Fibroblast of skin of abdomen (primary cell): ENCODE data around the gene DCTD.
"Not testable (repeated sequence)": the region's sequence is repeated elsewhere in the genome, so short reads cannot be mapped to it uniquely, and the experiment has no call there.

ENCODE experiments used
- DNase-seq: peaks from one replicate; pipeline ENCODE4 v3.0.0-alpha.2; 2013

DCTD gene

DNA sequence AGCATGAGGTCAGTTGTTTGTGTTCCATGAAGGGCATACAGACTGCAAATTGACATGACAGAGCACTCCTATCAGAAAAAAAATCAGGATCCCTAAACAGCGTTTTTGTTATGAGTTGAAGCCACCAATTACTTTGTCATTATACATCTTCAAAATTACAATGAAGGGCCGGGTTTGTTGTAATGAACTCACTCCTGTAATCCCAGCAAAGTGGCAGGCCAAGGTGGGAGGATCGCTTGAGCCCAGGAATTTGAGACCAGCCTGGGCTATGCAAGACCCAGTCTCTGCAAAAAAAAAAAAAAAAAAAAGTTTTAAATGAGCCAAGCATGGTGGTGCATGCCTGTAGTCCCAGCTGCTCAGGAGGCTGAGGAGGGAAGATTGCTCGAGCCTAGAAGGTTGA lies 3.5 kb upstream of the DCTD start:
- no peak for DNase-seq

DNA sequence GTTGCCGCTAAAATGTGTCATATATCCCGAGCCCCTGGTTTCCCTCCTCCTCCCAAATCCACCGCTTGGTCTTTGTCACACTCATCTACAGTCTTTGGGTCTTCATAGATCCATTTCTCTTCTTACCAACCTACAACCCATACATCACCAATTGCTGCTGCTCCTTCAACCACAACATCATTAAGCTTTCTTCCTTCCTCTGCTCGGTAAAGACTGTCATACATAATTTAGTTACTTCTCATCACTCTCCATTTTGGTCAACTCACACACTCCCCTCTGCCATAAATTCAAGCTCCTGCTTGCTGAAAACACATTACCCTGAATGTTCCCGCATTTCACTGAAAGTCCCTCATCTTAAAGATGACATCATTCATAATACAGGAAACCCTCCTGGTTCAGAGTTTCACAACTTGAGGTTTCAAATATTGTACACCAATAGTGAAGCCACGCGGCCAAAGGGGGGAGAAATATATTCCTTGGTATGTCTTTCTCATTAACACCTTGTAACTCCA lies 1.7 kb upstream of the DCTD start:
- no peak for DNase-seq

DNA sequence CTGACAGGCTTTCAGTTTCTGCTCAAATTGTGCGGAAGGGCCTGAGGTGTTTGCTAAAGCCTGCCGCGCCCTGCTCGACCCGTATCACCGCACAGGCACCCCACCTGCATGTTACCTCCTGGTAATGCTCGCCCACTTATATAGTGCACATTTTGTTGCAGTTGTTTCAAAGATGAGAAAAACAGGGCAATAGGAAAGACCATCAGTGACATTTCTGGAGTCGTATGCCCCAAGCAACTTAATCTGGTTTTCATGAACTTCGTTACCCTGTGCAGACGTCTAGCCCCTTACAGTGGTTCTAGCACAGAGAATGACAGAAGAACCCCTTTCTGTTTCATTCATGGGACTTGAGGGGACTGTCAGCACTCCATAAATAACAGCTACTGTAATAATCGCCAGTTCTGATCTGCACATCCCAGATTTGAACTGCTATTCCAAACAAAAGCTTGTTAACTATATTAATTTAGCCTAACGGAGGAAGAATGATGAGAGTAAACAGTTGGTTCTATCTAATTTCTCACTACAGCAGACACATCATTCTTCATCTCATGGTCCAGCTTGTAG lies 940 bp upstream of the DCTD start:
- DNase-seq = no peak

- DNase-seq = peak; percentile 74
Measured at GRCh38 chr4:182916483-182917181, 554 bp downstream of the DCTD start.

DNA sequence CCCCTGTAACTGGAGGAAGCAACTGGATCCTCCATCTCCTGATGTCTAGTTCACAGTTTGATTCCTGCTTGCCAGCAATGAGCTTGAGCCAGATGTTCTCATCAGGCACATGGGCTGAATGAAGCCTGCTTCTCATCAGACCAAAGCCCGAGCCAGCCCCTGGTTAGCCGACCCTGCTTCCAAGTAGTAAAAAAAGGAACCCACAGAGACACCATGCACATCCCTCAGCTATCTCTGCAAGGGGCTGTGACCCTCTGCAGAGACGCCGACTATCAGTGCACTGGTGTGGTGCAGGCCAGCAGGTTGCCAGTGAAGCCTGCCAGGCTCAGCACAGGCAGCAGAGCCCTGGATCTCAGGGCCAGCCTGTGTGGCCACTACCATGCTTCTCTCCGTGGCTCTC lies 2.8 kb downstream of the DCTD start:
- no peak for DNase-seq

DNA sequence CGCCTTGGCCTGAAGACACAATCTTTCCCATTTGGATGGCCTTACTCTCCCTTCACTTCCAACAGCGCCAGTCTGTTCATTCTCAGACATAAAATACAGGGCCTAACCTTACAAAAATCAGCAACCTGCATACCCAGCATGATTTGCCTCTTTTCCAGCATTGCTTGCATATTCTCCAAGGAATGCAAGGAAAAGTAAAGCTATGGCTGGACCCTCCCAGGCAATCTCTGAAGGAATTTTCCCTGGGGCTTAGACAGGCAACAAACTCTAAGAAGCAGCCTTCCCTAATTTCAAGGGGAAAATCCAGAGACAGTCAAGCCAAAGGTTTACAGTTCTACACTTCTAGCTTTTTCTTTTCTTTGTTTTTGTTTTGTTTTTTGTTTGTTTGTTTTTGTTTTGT lies 3.6 kb downstream of the DCTD start:
- no peak for DNase-seq

- no peak for DNase-seq
Measured at GRCh38 chr4:182913036-182913435, 4.2 kb downstream of the DCTD start.

DNA sequence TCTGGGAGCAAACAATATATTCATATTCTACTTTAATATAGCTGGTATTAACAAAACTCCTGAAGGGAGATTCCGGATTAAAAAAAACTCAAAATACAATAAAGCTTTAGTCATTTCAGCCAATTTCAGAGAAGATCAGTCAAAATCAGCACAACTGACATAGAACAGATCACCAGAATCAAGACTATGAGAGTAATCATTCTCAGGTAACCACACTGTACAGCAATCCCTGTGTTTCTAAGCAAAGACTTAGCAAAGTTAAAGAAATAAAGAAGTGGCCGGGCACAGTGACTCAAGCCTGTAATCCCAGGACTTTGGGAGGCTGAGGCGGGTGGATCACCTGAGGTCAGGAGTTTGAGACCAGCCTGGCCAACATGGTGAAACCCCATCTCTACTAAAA lies 9.1 kb downstream of the DCTD start:
- DNase-seq = no peak

DNA sequence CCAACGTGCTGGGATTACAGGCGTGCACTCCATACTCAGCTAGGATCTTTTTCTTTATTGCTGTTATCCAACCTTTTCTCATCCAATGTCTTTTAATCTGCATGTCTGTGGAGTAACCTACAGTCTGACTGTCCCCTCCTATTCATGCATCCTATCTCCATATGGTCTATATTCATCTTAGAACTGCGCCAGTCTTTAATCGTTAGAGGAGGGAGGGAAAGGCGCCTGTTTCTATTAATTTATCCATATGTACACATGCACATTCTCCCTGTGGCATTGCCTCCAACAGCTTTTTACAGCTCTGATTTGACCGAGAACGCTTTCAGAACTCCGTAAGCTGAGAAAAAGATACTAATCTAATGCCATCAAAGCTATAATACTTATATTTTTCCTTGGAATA lies 9.8 kb downstream of the DCTD start:
- DNase-seq = no peak

DNA sequence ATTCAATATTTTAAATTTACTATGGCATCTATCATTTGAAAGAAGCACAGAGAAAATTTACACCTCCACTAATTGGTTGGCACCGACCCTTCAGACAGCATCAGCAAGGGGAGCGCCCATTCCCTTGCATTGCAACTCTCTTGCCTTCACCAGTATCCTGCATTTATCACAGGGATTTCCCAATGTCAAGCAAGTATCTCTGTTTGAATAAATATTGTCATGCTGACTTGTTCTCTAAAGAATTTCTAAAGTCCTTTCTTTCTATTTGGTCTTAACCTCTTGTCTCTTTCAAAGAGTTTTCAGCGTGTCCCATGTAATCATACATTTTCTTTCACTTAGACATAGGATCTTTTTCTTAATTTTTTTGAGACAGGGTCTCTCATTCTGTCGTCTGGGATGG lies 10.4 kb downstream of the DCTD start:
- DNase-seq = no peak

DNA sequence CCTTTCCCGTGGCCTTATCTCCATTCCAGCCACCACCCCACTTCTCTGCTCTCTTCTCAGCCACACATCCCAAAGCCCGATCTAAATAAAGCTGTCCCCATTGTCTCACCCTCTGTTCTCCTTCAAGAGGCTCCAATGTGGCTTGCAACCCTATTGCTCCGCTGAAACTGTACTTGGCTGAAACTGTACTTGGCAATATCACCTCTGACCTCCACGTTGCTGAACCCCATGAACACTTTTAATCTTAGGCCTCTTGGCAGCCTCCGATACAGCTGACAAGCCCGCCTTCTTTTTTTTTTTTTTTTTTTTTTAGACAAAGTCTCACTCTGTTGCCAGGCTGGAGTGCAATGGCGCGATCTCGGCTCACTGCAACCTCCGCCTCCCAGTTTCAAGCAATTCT lies 12.1 kb downstream of the DCTD start:
- no peak for DNase-seq

GRCh38 chr4:182904211-182904761 lies 12.9 kb downstream of the DCTD start:
- no peak for DNase-seq

DNA sequence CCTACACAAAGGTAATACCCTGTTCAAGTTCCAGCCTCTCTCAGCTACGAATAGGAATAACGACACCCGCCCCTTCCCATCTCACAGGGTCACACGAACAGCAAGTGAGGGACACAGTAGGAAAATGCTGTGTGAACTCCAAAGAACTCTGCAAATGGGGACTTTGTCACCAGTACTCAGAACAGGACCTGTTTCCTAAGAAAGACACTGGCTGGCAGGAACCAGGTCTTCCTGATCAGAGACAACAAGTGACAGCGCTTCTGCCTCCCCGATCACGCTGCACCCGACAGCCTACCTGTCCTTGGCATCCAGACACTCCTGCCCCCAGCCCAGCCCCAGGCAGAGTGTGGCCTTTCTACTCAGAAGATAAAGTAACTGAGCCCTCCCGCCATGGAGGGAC lies 14.2 kb downstream of the DCTD start:
- DNase-seq = no peak

GRCh38 chr4:182901337-182901736 lies 15.8 kb downstream of the DCTD start:
- no peak for DNase-seq

- not testable (repeated sequence) for DNase-seq
Measured at GRCh38 chr4:182900021-182900420, 17.2 kb downstream of the DCTD start.

GRCh38 chr4:182898479-182898799 lies 18.7 kb downstream of the DCTD start:
- no peak for DNase-seq

GRCh38 chr4:182897601-182898478 lies 19.3 kb downstream of the DCTD start:
- DNase-seq = no peak

- no peak for DNase-seq
Measured at GRCh38 chr4:182896421-182896820, 20.8 kb downstream of the DCTD start.

DNA sequence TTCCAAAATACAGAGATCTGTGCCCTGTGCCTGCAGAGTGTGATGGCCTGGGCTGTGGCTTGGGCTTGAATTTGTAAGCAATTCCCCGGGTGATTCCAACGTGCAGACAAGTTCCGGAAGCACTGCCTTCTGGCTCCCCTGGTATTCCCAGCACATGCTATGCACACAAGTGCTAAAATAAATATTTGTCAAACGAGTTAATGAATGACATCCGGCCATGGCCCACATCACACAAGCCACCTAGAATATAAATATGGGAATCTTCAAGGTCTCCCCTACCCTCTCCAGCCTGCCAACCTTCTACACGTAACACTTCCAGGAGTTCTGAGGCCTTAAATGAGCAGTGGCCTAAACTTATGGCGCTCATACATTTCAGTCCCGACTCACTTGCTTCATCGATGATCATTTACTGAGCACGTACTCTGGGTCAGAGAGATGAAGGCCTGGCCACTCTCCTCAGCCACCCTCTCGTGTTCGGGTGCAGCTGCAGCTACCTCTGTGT lies 21.3 kb downstream of the DCTD start:
- no peak for DNase-seq

DNA sequence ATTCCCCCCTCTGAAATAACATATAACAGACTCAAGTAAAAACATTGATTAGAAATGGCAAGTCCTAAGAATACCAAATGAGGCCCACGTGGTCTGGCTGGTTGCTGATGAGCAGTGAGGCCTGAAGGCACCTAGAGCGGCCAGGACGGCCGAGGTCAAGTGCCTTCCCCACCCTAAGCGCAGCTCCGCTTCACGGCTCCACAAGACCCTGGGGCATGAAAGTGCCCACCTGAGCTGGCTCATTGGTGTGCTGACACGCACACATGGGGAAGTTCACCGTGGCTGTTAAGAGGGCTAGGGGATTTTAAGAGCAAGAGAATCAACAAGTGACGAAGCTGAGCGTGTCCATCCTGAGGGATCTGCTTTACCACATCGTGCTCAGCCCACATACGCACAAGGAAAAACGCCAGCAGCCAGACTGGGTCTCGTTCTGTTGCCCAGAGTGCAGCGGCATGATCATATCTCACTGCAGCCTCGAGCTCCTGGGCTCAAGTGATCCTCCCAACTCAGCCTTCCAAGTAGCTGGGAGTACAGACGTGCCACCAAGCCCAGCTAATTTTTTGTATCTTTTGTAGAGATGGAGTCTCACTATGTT lies 22.4 kb downstream of the DCTD start:
- no peak for DNase-seq

- no peak for DNase-seq
Measured at GRCh38 chr4:182893474-182894080, 23.6 kb downstream of the DCTD start.

- DNase-seq = no peak
Measured at GRCh38 chr4:182893047-182893446, 24.1 kb downstream of the DCTD start.
